CD14-positive monocyte (primary cell): ENCODE results near the gene CHRNB2. TPM values are rescaled to one million over a fixed set of nuclear protein-coding genes. Genes with fewer than 3 reads are reported as not detected.

Source experiments
- DNase-seq, 3 donors: peaks; one replicate each; pipeline ENCODE4 v3.0.0-alpha.2; 2011 to 2022
- H2AFZ ChIP-seq: 2 replicates; pipeline ENCODE4 v1.6.0; 2012; ENCODE audit warnings: mild to moderate bottlenecking, low read depth, low read length, inconsistent platforms; ENCODE audit not compliant: insufficient read depth, poor library complexity, severe bottlenecking
- H3K27ac ChIP-seq, 2 donors: 1 replicate in 1 of 2; 2 replicates in 1 of 2; pipeline ENCODE4 v1.5.1; 2012 to 2013; ENCODE audit warnings: low read length in 2 of 2, control low read depth in 1 of 2, inconsistent platforms in 1 of 2, low read depth in 1 of 2, mild to moderate bottlenecking in 1 of 2
- H3K27me3 ChIP-seq, 2 donors: one replicate each; pipeline versions ENCODE4 v1.6.0 to v1.6.1; 2011 to 2013; ENCODE audit warnings: low read length in 2 of 2; ENCODE audit not compliant: control insufficient read depth in 2 of 2, insufficient read depth in 2 of 2
- H3K36me3 ChIP-seq, 2 donors: replicated peaks in 1 of 2; 1 replicate in 1 of 2; 2 replicates in 1 of 2; pipeline versions ENCODE4 v1.5.1 to v1.6.1; 2012 to 2013; ENCODE audit warnings: low read length in 2 of 2, control low read depth in 1 of 2, inconsistent platforms in 1 of 2, mild to moderate bottlenecking in 1 of 2; ENCODE audit not compliant: insufficient read depth in 2 of 2, control insufficient read depth in 1 of 2
- H3K4me1 ChIP-seq, 2 donors: 1 replicate in 1 of 2; 2 replicates in 1 of 2; pipeline versions ENCODE4 v1.5.1 to v1.6.1; 2012 to 2013; ENCODE audit warnings: low read length in 2 of 2, control low read depth in 1 of 2, inconsistent platforms in 1 of 2, mild to moderate bottlenecking in 1 of 2, moderate library complexity in 1 of 2; ENCODE audit not compliant: insufficient read depth in 2 of 2, control insufficient read depth in 1 of 2
- H3K4me2 ChIP-seq: replicated peaks from 2 replicates; pipeline ENCODE3; 2012; ENCODE audit warnings: low read length, moderate library complexity, mild to moderate bottlenecking; ENCODE audit not compliant: poor library complexity, severe bottlenecking; ENCODE audit errors: extremely low read depth
- H3K4me3 ChIP-seq, 3 experiments: fragments of 200-600 bp in 1 of 3; sonication (generic) in 1 of 3; replicated peaks in 1 of 3; 1 replicate in 2 of 3; 2 replicates in 1 of 3; pipeline ENCODE4 v1.5.1; 2011 to 2013; ENCODE audit warnings: low read length in 3 of 3, mild to moderate bottlenecking in 3 of 3, control low read depth in 2 of 3, low read depth in 2 of 3, inconsistent platforms in 1 of 3, moderate library complexity in 1 of 3
- H3K79me2 ChIP-seq: 2 replicates; pipeline ENCODE4 v1.6.0; 2012; ENCODE audit warnings: mild to moderate bottlenecking, control low read depth, inconsistent platforms, low read length, moderate library complexity; ENCODE audit not compliant: insufficient read depth
- H3K9ac ChIP-seq: 2 replicates; pipeline ENCODE4 v1.6.0; 2017; ENCODE audit warnings: low read length, mild to moderate bottlenecking; ENCODE audit not compliant: insufficient read depth, poor library complexity, severe bottlenecking
- H3K9me3 ChIP-seq, 2 donors: replicated peaks in 1 of 2; 1 replicate in 1 of 2; 2 replicates in 1 of 2; pipeline versions ENCODE4 v1.5.1 to v1.6.1; 2012 to 2013; ENCODE audit warnings: low read length in 2 of 2, control low read depth in 1 of 2; ENCODE audit not compliant: control insufficient read depth in 1 of 2, insufficient read depth in 1 of 2
- H4K20me1 ChIP-seq: 2 replicates; pipeline ENCODE4 v1.6.0; 2012; ENCODE audit warnings: mild to moderate bottlenecking, low read length, control low read depth, moderate library complexity; ENCODE audit not compliant: insufficient read depth
- H3K27ac Mint-ChIP-seq, 7 donors: one replicate each; pipeline ENCODE4 v1.8.0; 2020; ENCODE audit warnings: mild to moderate bottlenecking in 7 of 7, mixed read lengths in 7 of 7, moderate library complexity in 6 of 7, inconsistent platforms in 2 of 7
- H3K27me3 Mint-ChIP-seq, 3 donors: one replicate each; pipeline ENCODE4 v1.8.0; 2021 to 2022; ENCODE audit warnings: low read depth in 3 of 3, mild to moderate bottlenecking in 3 of 3, mixed read lengths in 3 of 3, moderate library complexity in 3 of 3, inconsistent platforms in 1 of 3
- H3K36me3 Mint-ChIP-seq, 2 donors: one replicate each; pipeline ENCODE4 v1.8.0; 2020; ENCODE audit warnings: mixed read lengths in 2 of 2, inconsistent platforms in 1 of 2, mild to moderate bottlenecking in 1 of 2
- H3K4me1 Mint-ChIP-seq: one replicate; pipeline ENCODE4 v1.8.0; 2020; ENCODE audit warnings: mild to moderate bottlenecking, mixed read lengths
- H3K4me3 Mint-ChIP-seq, 2 donors: one replicate each; pipeline ENCODE4 v1.8.0; 2020; ENCODE audit warnings: mild to moderate bottlenecking in 2 of 2, mixed read lengths in 2 of 2, moderate library complexity in 1 of 2
- H3K9me3 Mint-ChIP-seq, 7 donors: one replicate each; pipeline ENCODE4 v1.8.0; 2020 to 2022; ENCODE audit warnings: mixed read lengths in 7 of 7, mild to moderate bottlenecking in 6 of 7, moderate library complexity in 6 of 7, inconsistent platforms in 2 of 7
- CTCF ChIP-seq: fragments of 200-600 bp; IDR thresholded peaks from one replicate; pipeline ENCODE4 v1.8.0; 2022; ENCODE audit warnings: antibody characterized with exemption, mild to moderate bottlenecking
- WGBS: methylation state at CpG from one replicate; pipeline ENCODE4 v1.1.5; 2013; ENCODE audit warnings: missing lambda C conversion rate; ENCODE audit not compliant: insufficient coverage; 5-methylcytosine and 5-hydroxymethylcytosine counted together
- intact Hi-C, 2 donors: fragments of 100-400 bp; cut with micrococcal nuclease; formaldehyde crosslinking; loops; one replicate each; pipeline versions ENCODE4 v1.15.0 to v1.15.1; 2023
- polyA plus RNA-seq, 3 donors: library from polyadenylated mRNA; depleted of rRNA in 1 of 3; unstranded in 2 of 3; stranded (reverse) in 1 of 3; fragments of 300-500 nt in 2 of 3; fragments of >200 nt in 1 of 3; fragmentation: Illumina TruSeq in 2 of 3; gene quantifications; 1 replicate in 2 of 3; 2 replicates in 1 of 3; pipeline ENCODE4 v1.2.3, GENCODE V29; 2012 to 2021

CHRNB2 gene
- polyA plus RNA-seq, 3 donors: 0.05 TPM; not detected in 2

GRCh38 chr1:154586231-154586630 lies 18.7 kb downstream of the CHRNB2 start:
- Histone ChIP-seq H3K4me2 (no peak overlapping the region), H3K9ac (no peak overlapping the region), H3K27me3 (no peaks in the 10 kb centered on the region), H4K20me1 (peaks cover 100% of the 10 kb centered on the region), H3K79me2 (no peaks in the 10 kb centered on the region), H3K4me3 (no peak overlapping the region), H2AFZ (no peak overlapping the region), H3K9me3 (no peaks in the 10 kb centered on the region), H3K4me1 (no peaks in the 10 kb centered on the region), H3K27ac (no peak overlapping the region), H3K36me3 (peaks cover 98 to 100% of the 10 kb centered on the region in 2 donors)
- intact Hi-C loops: loop anchor here in 1 of 2 donors (10.0 kb wide), 1 partner anchor 59 kb away; no protein-coding TSS in a partner anchor
- Mint-ChIP-seq H3K9me3 (no peaks in the 10 kb centered on the region), H3K36me3 (peaks cover 95 to 100% of the 10 kb centered on the region in 2 donors), H3K4me3 (no peak overlapping the region), H3K27ac (peak overlapping the region in 1 of 7 donors; percentile 71), H3K27me3 (peaks cover 0 to 1% (median 0%) of the 10 kb centered on the region in 3 donors), H3K4me1 (no peaks in the 10 kb centered on the region)
- DNase-seq: no peak
- WGBS: 95% methylated on average over 6 of the region's 10 CpGs
- TF ChIP-seq CTCF: no peak

GRCh38 chr1:154586641-154587040 lies 19.1 kb downstream of the CHRNB2 start:
- Histone ChIP-seq H3K9me3 (no peaks in the 10 kb centered on the region), H4K20me1 (peaks cover 100% of the 10 kb centered on the region), H3K36me3 (peaks cover 100% of the 10 kb centered on the region in 2 donors), H3K4me3 (no peak overlapping the region), H3K27ac (no peak overlapping the region), H3K4me2 (no peak overlapping the region), H3K79me2 (no peaks in the 10 kb centered on the region), H3K27me3 (no peaks in the 10 kb centered on the region), H3K4me1 (no peaks in the 10 kb centered on the region), H3K9ac (no peak overlapping the region), H2AFZ (no peak overlapping the region)
- Mint-ChIP-seq H3K27ac (peak overlapping the region in 1 of 7 donors; percentile 71), H3K36me3 (peaks cover 97 to 100% of the 10 kb centered on the region in 2 donors), H3K4me1 (no peaks in the 10 kb centered on the region), H3K9me3 (no peaks in the 10 kb centered on the region), H3K27me3 (peaks cover 0 to 1% (median 0%) of the 10 kb centered on the region in 3 donors), H3K4me3 (no peak overlapping the region)
- intact Hi-C loops: loop anchor here in 1 of 2 donors (10.0 kb wide), 1 partner anchor 58 kb away; no protein-coding TSS in a partner anchor
- no peak for TF ChIP-seq CTCF
- 98% methylated on average over 3 of the region's 6 CpGs for WGBS
- DNase-seq: no peak
